IPS-NIHi11 (cell line): ENCODE results near the gene FGD6.
"Not testable (repeated sequence)": the region's sequence is repeated elsewhere in the genome, so short reads cannot be mapped to it uniquely, and the experiment has no call there.

ENCODE experiments used
- DNase-seq: peaks from one replicate; pipeline ENCODE4 v3.0.0; 2012; ENCODE audit warnings: mixed read lengths, low spot score

FGD6 gene

GRCh38 chr12:95217377-95218149, at the start of gene FGD6, which contains the start of gene VEZT:
FGD6 (minus strand) TSS chr12:95217467; CDS start chr12:95217240, 227 bp downstream.
VEZT (plus strand) TSS chr12:95217807; CDS start chr12:95217851, 44 bp downstream.
- peak; percentile 94 for DNase-seq

GRCh38 chr12:95266254-95266653, 49.0 kb upstream of the FGD6 start:
- no peak for DNase-seq

- no peak for DNase-seq
Observed at GRCh38 chr12:95265765-95266164, 48.5 kb upstream of the FGD6 start.

GRCh38 chr12:95262808-95263207, 45.5 kb upstream of the FGD6 start:
- no peak for DNase-seq

GRCh38 chr12:95261109-95261508, 43.8 kb upstream of the FGD6 start:
- no peak for DNase-seq

- no peak for DNase-seq
Observed at GRCh38 chr12:95259368-95259767, 42.1 kb upstream of the FGD6 start.

- DNase-seq, result no peak
Observed at GRCh38 chr12:95258803-95259202, 41.5 kb upstream of the FGD6 start.

- no peak for DNase-seq
Observed at GRCh38 chr12:95258151-95258550, 40.9 kb upstream of the FGD6 start.

GRCh38 chr12:95257541-95257940, 40.3 kb upstream of the FGD6 start:
- no peak for DNase-seq

- no peak for DNase-seq
Observed at GRCh38 chr12:95253386-95253785, 36.1 kb upstream of the FGD6 start.

GRCh38 chr12:95248604-95249360, 31.5 kb upstream of the FGD6 start:
- DNase-seq, result no peak

GRCh38 chr12:95248095-95248494, 30.8 kb upstream of the FGD6 start:
- DNase-seq, result no peak

GRCh38 chr12:95244350-95244749, 27.1 kb upstream of the FGD6 start:
- DNase-seq, result no peak

- DNase-seq, result no peak
Observed at GRCh38 chr12:95243497-95244183, 26.4 kb upstream of the FGD6 start.

GRCh38 chr12:95241761-95242506, 24.7 kb upstream of the FGD6 start:
- DNase-seq, result no peak

GRCh38 chr12:95241138-95241537, 23.9 kb upstream of the FGD6 start:
- DNase-seq, result not testable (repeated sequence)

- DNase-seq, result no peak
Observed at GRCh38 chr12:95240556-95240955, 23.3 kb upstream of the FGD6 start.

GRCh38 chr12:95239835-95240234, 22.6 kb upstream of the FGD6 start:
- not testable (repeated sequence) for DNase-seq

- DNase-seq, result no peak
Observed at GRCh38 chr12:95239216-95239615, 21.9 kb upstream of the FGD6 start.

GRCh38 chr12:95238150-95238549, 20.9 kb upstream of the FGD6 start:
- no peak for DNase-seq

- DNase-seq, result no peak
Observed at GRCh38 chr12:95237315-95237714, 20.0 kb upstream of the FGD6 start.

GRCh38 chr12:95235621-95236020, 18.4 kb upstream of the FGD6 start:
- not testable (repeated sequence) for DNase-seq
